ENCODE results near the gene AGA. TPM values are rescaled to one million over a fixed set of nuclear protein-coding genes. Genes with fewer than 3 reads are reported as not detected.

AGA gene
- total and polyA plus RNA-seq, 2 of the 8 experiments (the other 6 are each of a cell fraction or from before 2014, with no cell fraction given), result 8.5 to 11.6 TPM

- TF ChIP-seq RNF2 (IDR thresholded peaks at IDR 0.05; ENCODE audit: borderline replicate concordance, low read depth, low read length, missing control alignments, poor library complexity, severe bottlenecking), result no peak
- TF ChIP-seq CREB1 (IDR thresholded peaks at IDR 0.05), result no peak
Observed at GRCh38 chr4:177404342-177404741, 37.9 kb downstream of the AGA start (continued).
